H1 (cell line): ENCODE results near the gene NCBP2. TPM values are rescaled to one million over a fixed set of nuclear protein-coding genes. Genes with fewer than 3 reads are reported as not detected.

Source experiments
- ZNF274 ChIP-seq: IDR thresholded peaks from 2 replicates; pipeline ENCODE4 v1.7.0; 2012; ENCODE audit warnings: low read length, borderline replicate concordance; ENCODE audit errors: extremely low read depth
- polyA plus RNA-seq, 7 experiments: library from polyadenylated mRNA; depleted of rRNA in 3 of 7; stranded (reverse) in 5 of 7; unstranded in 2 of 7; fragments of >200 nt in 5 of 7; fragments of 200-250 nt in 2 of 7; gene quantifications; 1 replicate in 5 of 7; 2 replicates in 1 of 7; 4 replicates in 1 of 7; pipeline versions ENCODE4 v1.2.1 to v1.2.3, GENCODE V29; 2011 to 2013; ENCODE audit warnings: missing spikeins in 2 of 7, mixed read lengths in 2 of 7
- total RNA-seq: library from RNA; stranded (reverse); fragmentation: NEBNext Ultra II Directional; extraction: Animal tissue kit (Norgen Biotek cat#: 25700); gene quantifications from 2 replicates; pipeline ENCODE4 v1.2.1, GENCODE V29; 2021

The NCBP2 gene
- total and polyA plus RNA-seq, 2 of the 8 experiments (the other 6 are each of a cell fraction or from before 2014, with no cell fraction given), result 34.1 to 100 TPM

DNA sequence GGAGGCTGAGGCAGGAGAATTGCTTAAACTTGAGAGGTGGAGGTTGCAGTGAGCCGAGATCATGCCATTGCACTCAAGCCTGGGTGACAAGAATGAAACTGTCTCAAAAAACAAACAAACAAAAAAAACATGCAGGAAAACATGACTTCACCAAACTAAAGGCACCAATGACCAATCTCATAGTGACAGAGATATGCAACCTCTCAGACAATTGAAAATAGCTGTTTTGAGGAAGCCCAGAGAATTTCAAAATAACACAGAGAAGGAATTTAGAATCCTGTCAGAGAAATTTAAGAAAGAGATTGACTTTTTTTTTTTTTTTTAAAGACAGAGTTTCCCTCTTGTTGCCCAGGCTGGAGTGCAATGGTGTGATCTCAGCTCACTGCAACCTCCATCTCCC, 26.1 kb downstream of the NCBP2 start (continued):
- no peak for TF ChIP-seq ZNF274
